ENCODE measurements around the gene ERFL.

The ERFL gene

GRCh38 chr19:41862445-41862986 lies 65.7 kb downstream of the ERFL start:
- peak overlapping the region in 1 of 2 donors; percentile 68 for H3K4me3 ChIP-seq (replicated peaks in 1 of 2; ENCODE audit: low read depth in 2 of 2, low read length in 2 of 2)
- no peak for DNase-seq (ENCODE audit: low read depth in 2 of 2)
- no peak for TF ChIP-seq CTCF (IDR thresholded peaks at IDR 0.05; ENCODE audit: low read depth, low read length)

DNA sequence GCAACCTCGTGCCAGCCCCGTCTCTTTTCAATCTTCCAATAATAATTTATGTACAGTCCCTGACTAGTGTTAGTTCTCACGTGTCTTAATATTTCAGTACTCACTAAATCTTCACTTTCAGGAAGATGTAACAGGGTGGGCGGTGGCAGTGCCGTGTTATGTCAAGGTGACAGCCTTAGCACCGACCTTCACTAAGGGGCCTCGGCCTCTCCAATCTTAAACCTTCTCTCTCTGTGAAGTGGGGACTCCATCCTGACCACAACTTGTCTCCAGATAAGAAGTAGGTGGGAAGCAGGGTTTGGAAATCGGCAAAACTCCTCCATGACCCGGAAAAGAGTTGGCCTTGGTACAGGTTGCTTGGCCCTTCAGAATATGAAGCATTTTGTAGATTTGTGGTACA lies 66.4 kb downstream of the ERFL start:
- peak overlapping the region in 1 of 2 donors; percentile 68 for H3K4me3 ChIP-seq (replicated peaks in 1 of 2; ENCODE audit: low read depth in 2 of 2, low read length in 2 of 2)
- TF ChIP-seq CTCF (IDR thresholded peaks at IDR 0.05; ENCODE audit: low read depth, low read length) = no peak
- DNase-seq (ENCODE audit: low read depth in 2 of 2) = no peak

GRCh38 chr19:41861116-41861768 lies 67.0 kb downstream of the ERFL start:
- no peak for DNase-seq (ENCODE audit: low read depth in 2 of 2)
- peak overlapping the region; percentile 68 to 95 for H3K4me3 ChIP-seq (replicated peaks in 1 of 2; ENCODE audit: low read depth in 2 of 2, low read length in 2 of 2)
- no peak for TF ChIP-seq CTCF (IDR thresholded peaks at IDR 0.05; ENCODE audit: low read depth, low read length)

DNA sequence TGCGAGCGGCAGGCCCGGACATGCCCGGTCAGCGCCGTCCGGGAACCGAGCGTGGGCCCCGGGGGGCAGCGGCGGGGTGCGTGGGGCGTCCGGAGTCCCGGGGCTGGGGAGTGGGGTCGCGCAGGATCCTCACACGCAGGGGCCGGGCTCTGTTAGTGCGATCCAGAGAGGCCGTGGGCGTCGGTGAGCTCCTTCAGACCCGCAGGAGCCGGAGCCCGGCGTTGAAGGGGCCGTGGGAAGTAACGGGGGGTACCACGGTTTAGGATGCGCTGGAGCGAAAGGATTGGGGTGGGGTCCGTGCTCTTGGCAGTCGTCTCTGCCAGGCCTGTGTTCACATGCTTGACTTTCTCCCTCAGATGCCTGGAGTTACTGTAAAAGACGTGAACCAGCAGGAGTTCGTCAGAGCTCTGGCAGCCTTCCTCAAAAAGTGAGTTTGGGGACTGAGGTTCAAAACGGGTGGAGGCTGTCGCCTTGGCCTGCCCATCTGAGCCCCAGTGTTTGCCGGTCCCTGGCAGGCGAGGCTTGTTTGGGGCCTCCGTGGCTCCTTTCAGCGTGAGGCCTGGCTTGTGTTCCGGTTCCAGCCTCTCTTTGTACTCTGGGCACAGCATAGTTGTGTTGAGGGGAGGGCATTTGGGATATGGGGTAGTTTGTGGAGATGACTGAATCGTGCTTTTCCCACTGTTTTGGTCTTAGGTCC lies 67.7 kb downstream of the ERFL start:
- peak; percentile 34 to 44 for DNase-seq (ENCODE audit: low read depth in 2 of 2)
- peak overlapping the region; percentile 68 to 95 for H3K4me3 ChIP-seq (replicated peaks in 1 of 2; ENCODE audit: low read depth in 2 of 2, low read length in 2 of 2)
- no peak for TF ChIP-seq CTCF (IDR thresholded peaks at IDR 0.05; ENCODE audit: low read depth, low read length)

- H3K4me3 ChIP-seq (replicated peaks in 1 of 2; ENCODE audit: low read depth in 2 of 2, low read length in 2 of 2) = peak within 1 kb of the TSS; percentile 68 to 95
- TF ChIP-seq CTCF (IDR thresholded peaks at IDR 0.05; ENCODE audit: low read depth, low read length) = peak; percentile 62
Observed at GRCh38 chr19:41859618-41860418, 68.4 kb downstream of the ERFL start, which contains the start of gene RPS19. TSS of gene RPS19 (plus strand) at chr19:41860255. CDS start at chr19:41860775, 520 bp downstream.

GRCh38 chr19:41859213-41859617 lies 69.0 kb downstream of the ERFL start:
- peak overlapping the region; percentile 22 to 40 for H3K4me3 ChIP-seq (replicated peaks in 1 of 2; ENCODE audit: low read depth in 2 of 2, low read length in 2 of 2)
- TF ChIP-seq CTCF (IDR thresholded peaks at IDR 0.05; ENCODE audit: low read depth, low read length) = no peak
- no peak for DNase-seq (ENCODE audit: low read depth in 2 of 2)

More at GRCh38 chr19:41859618-41860418, 68.4 kb downstream of the ERFL start, which contains the start of gene RPS19:
- peak; percentile 99 for DNase-seq (ENCODE audit: low read depth in 2 of 2)
